GOT3 (cell line): ENCODE results near the gene CDC37L1.

ENCODE experiments used
- DNase-seq: peaks from one replicate; lab custom pipeline; 2025; ENCODE audit warnings: mixed read lengths; lab: John Stamatoyannopoulos, UW

Gene CDC37L1

DNA sequence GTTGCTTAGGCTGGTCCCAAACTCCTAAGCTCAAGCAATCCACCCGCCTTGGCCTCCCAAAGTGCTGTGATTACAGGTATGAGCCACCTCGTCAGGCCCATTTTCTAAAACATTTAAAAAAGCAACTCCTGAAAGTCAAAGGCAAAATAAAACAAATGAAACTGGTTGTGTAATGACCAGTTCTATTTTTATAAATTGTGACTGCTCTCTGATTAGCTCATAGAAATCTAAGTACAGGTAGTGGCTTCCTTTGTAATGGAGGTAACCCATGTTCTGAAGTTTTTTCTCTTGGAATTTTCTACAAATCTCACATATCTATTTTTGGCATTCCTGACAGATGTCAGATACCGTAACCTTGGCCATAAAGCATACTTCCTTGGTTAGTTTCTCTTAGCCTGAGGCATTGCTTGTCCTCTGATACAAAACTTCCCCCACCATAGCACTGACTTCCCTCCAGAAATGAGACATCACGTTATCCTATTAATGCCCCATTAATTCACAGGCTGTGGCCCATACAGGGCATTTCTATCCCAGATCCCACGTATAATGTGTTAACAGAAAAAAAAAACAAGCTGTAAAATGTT lies 75.7 kb downstream of the CDC37L1 start:
- DNase-seq, result no peak

DNA sequence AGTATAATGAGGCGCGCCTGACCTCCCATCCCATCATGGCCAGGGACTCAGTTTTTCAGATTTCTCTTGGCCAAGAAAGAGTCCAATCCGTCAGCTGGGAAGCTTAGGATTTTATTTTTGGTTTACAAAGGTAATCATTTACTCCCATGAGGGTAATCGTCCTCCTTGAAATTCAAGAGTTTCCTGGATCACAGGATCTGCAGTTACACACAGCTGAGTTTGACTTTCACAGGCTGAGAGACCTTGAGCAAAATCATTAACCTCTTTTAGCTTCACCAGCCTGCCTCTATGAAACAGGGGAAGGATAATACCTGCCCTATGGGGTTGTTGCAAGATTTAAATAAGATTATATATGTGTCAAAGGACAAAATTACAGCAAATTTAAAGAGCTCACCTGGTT lies 77.1 kb downstream of the CDC37L1 start:
- no peak for DNase-seq
